Measurements from ENCODE around the gene SPDYE17. TPM values are rescaled to one million over a fixed set of nuclear protein-coding genes. Genes with fewer than 3 reads are reported as not detected.

The SPDYE17 gene
- total RNA-seq, result not detected in 2 replicates

DNA sequence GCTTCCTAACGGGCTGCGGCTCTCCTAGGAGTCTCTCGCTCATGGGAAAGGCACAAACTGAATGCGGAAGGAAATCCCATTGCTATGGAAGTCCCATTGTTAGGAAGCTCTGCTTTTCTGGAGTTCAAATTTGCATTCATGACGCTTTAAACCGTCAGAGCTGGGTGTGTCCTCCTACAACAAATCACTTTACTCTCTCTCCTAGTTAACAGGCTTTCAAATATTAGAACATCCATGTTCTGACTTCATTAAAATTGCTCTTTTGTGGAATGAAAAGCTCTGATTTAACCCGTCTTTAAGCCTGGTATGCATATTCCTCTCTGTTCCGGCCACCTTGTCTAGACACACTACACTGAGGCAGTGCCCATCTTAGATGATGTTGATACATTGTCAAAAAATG, at the start of gene SPDYE17:
Gene SPDYE17 (minus strand): TSS at position 101 of the 400 bp plus-strand sequence. CDS start 1,791 bp downstream, outside the sequence.

DNA sequence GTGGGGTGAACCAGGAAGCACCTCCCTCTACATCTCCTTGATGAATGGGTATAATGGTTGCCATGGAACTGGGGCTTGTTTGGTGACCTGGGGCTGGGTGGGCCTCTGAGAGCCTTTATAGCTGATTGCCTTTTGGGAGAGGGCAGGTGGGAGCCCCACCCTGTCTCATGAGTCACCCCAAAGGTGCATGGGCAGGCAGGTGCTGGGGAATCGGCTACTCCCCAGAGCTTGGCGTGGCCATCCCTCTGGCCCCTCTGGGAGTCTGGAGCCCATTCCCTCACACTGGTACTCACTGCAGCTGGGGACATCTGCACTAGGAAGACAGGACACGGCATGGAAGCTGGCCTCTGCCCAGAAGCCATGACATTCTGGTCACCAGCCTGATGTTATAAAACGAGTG, 30.4 kb upstream of the SPDYE17 start, which contains the start of gene SPDYE18:
Gene SPDYE18 (minus strand): TSS at position 2 of the 400 bp plus-strand sequence. CDS start 2,046 bp downstream, outside the sequence.

Other genes starting within 250 kb of the SPDYE17 start
- gene SPDYE18, start 30.2 kb upstream of the SPDYE17 start, total RNA-seq, result not detected in 2 replicates
- 3.6 and 3.9 TPM in 2 replicates for gene CCDC146, start 90.3 kb upstream of the SPDYE17 start, total RNA-seq
- gene FGL2, start 167.5 kb upstream of the SPDYE17 start, total RNA-seq, result not detected in 2 replicates